ENCODE results near the gene SSTR5.

The SSTR5 gene

GRCh38 chr16:1097156-1097555, 24.6 kb downstream of the SSTR5 start:
- in situ Hi-C loops (cut with HindIII; ENCODE audit: low sequenced_read_pairs), result no loop called here
- no peak overlapping the region for H3K4me3 ChIP-seq (ENCODE audit: low read depth, low read length)
- no peak for DNase-seq (ENCODE audit: low read depth)
- no peak for TF ChIP-seq CTCF (IDR thresholded peaks at IDR 0.05; ENCODE audit: low read depth, low read length, missing control alignments)

GRCh38 chr16:1097800-1098199, 25.3 kb downstream of the SSTR5 start:
- no peak for DNase-seq (ENCODE audit: low read depth)
- TF ChIP-seq CTCF (IDR thresholded peaks at IDR 0.05; ENCODE audit: low read depth, low read length, missing control alignments), result no peak
- in situ Hi-C loops (cut with HindIII; ENCODE audit: low sequenced_read_pairs), result no loop called here
- no peak overlapping the region for H3K4me3 ChIP-seq (ENCODE audit: low read depth, low read length)

DNA sequence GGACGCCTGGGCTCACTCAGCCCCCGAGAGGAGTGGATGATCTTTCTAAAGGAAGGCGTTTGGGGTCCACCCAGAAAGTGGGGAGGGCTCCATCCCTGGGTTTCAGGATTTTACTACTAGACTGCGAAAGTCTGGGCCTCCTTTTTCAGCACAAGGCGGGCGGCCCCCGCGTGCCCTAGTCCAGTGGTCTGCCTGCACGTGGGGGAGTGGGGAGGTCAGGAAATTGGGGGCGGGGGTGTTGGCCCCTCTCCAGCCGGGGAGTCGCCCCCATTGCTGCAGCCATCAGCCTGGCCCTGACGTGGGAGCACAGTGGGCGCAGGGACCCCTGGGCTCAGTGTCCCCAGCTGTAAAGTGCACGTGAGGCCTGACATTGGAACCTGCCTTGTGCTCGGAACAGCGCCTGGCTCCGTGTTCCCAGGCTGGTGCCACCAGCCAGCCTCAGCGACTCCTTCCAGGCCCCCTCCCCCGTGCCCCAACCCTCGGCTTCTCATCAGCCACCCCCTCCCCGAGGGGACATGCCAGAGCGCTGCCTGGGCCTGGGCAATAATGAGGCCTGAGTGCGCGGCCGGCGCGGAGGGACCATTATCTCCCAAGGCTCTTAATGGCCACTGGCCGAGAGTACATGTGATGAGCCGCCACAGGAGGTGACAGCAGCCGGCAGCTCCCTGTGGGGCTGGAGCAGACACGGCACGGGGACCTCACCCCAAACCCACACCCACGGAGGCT, 25.9 kb downstream of the SSTR5 start:
- H3K4me3 ChIP-seq (ENCODE audit: low read depth, low read length), result no peak overlapping the region
- in situ Hi-C loops (cut with HindIII; ENCODE audit: low sequenced_read_pairs), result no loop called here
- DNase-seq (ENCODE audit: low read depth), result no peak
- no peak for TF ChIP-seq CTCF (IDR thresholded peaks at IDR 0.05; ENCODE audit: low read depth, low read length, missing control alignments)

DNA sequence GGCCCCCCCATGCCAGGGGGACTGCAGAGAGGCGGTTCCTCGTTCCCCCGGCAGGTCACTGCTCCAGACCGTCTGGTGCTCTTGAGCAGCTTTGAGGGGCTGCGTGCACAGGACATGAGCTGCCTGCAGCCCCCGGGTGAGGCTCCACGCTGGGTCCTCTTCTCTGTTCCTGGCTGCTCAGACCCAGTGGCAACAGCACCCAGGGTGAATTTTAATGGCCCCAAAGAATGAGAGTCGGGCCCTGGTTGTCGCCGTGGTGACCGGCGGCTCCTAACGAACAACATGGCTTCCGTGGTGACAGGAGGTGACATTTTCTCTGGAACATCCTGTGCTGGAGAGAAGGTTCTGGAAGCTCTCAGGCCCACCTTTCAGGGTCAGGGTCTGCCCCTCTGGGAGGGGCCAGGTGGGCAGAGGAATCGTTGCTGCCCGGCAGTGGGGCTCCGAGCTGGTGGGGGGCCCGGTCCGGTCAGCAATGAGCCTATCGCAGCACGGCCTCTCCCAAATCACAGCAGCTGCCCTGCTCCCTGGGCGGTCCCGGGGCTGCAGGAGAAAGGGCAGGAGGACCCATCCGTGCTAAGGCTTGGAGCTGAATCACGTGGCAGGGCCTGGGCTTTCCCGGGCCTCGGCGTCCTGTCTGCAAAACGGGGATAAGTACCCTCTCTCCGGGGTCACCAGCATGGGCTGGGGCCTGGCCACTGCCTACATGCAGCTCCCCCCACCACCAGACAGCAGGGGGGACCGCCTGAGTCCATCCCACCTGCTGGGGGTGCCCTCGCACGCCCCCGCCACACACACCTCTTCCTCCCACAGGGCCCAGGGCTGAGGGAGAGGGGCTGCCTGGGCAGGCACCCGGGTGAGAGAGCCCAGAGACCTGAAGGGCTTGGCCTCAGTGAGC, 26.9 kb downstream of the SSTR5 start:
- no peak overlapping the region for H3K4me3 ChIP-seq (ENCODE audit: low read depth, low read length)
- no peak for DNase-seq (ENCODE audit: low read depth)
- in situ Hi-C loops (cut with HindIII; ENCODE audit: low sequenced_read_pairs), result no loop called here
- TF ChIP-seq CTCF (IDR thresholded peaks at IDR 0.05; ENCODE audit: low read depth, low read length, missing control alignments), result no peak

- in situ Hi-C loops (cut with HindIII; ENCODE audit: low sequenced_read_pairs), result no loop called here
- TF ChIP-seq CTCF (IDR thresholded peaks at IDR 0.05; ENCODE audit: low read depth, low read length, missing control alignments), result no peak
- DNase-seq (ENCODE audit: low read depth), result no peak
- no peak overlapping the region for H3K4me3 ChIP-seq (ENCODE audit: low read depth, low read length)
These were observed 27.7 kb downstream of the SSTR5 start for GRCh38 chr16:1100084-1100800.

- TF ChIP-seq CTCF (IDR thresholded peaks at IDR 0.05; ENCODE audit: low read depth, low read length, missing control alignments), result no peak
- in situ Hi-C loops (cut with HindIII; ENCODE audit: low sequenced_read_pairs), result no loop called here
- DNase-seq (ENCODE audit: low read depth), result no peak
- no peak overlapping the region for H3K4me3 ChIP-seq (ENCODE audit: low read depth, low read length)
These were observed 28.6 kb downstream of the SSTR5 start for GRCh38 chr16:1101133-1101532.
